Measurements from ENCODE around the gene RARRES2.
"Not testable (repeated sequence)": the region's sequence is repeated elsewhere in the genome, so short reads cannot be mapped to it uniquely, and the experiment has no call there.

The RARRES2 gene

GRCh38 chr7:150341263-150342120 lies at the start of gene RARRES2:
Gene RARRES2 (minus strand): TSS chr7:150341629. CDS start chr7:150340609, 1,020 bp downstream.
- no peak for DNase-seq

- no peak for DNase-seq
These were observed 48.8 kb upstream of the RARRES2 start for GRCh38 chr7:150390205-150390604.

GRCh38 chr7:150389532-150389816 lies 48.0 kb upstream of the RARRES2 start:
- DNase-seq: no peak

- no peak for DNase-seq
These were observed 47.5 kb upstream of the RARRES2 start for GRCh38 chr7:150388709-150389531.

- DNase-seq: no peak
These were observed 46.9 kb upstream of the RARRES2 start for GRCh38 chr7:150388306-150388705.

- not testable (repeated sequence) for DNase-seq
These were observed 44.5 kb upstream of the RARRES2 start for GRCh38 chr7:150385884-150386283.

GRCh38 chr7:150385302-150385723 lies 43.9 kb upstream of the RARRES2 start:
- no peak for DNase-seq

GRCh38 chr7:150384406-150385301 lies 43.2 kb upstream of the RARRES2 start:
- no peak for DNase-seq

GRCh38 chr7:150383710-150384397 lies 42.4 kb upstream of the RARRES2 start:
- no peak for DNase-seq

GRCh38 chr7:150382844-150383225 lies 41.4 kb upstream of the RARRES2 start:
- DNase-seq: no peak

GRCh38 chr7:150382123-150382843 lies 40.9 kb upstream of the RARRES2 start:
- DNase-seq: no peak

- no peak for DNase-seq
These were observed 40.3 kb upstream of the RARRES2 start for GRCh38 chr7:150381785-150382122.

GRCh38 chr7:150381096-150381495 lies 39.7 kb upstream of the RARRES2 start:
- DNase-seq: no peak

- no peak for DNase-seq
These were observed 39.0 kb upstream of the RARRES2 start for GRCh38 chr7:150380463-150380862.

GRCh38 chr7:150379441-150380379 lies 38.3 kb upstream of the RARRES2 start:
- peak; percentile 30 for DNase-seq

- DNase-seq: peak; percentile 94
These were observed 37.5 kb upstream of the RARRES2 start, which contains the start of gene ZNF775 for GRCh38 chr7:150378853-150379440. Gene ZNF775 (plus strand): TSS chr7:150379330. CDS start chr7:150388471, 9,141 bp downstream.

- DNase-seq: peak; percentile 68
These were observed 36.9 kb upstream of the RARRES2 start for GRCh38 chr7:150378115-150378852.

- no peak for DNase-seq
These were observed 36.2 kb upstream of the RARRES2 start for GRCh38 chr7:150377635-150378034.

GRCh38 chr7:150377196-150377595 lies 35.8 kb upstream of the RARRES2 start:
- no peak for DNase-seq
